ENCODE measurements around the gene FAM222A. TPM values are rescaled to one million over a fixed set of nuclear protein-coding genes. Genes with fewer than 3 reads are reported as not detected.

The FAM222A gene
- total RNA-seq (2014; rRNA removed; shearing (Covaris generic)), result 0.68 and 1.2 TPM in 2 replicates

- DNase-seq (ENCODE audit: low spot score), result peak; percentile 89
These were observed at the start of gene FAM222A for GRCh38 chr12:109713187-109714070. FAM222A (plus strand) TSS chr12:109713825; CDS start chr12:109744147, 30,322 bp downstream.

- no peak for DNase-seq (ENCODE audit: low spot score)
These were observed 49.2 kb upstream of the FAM222A start for GRCh38 chr12:109664402-109664801.

DNA sequence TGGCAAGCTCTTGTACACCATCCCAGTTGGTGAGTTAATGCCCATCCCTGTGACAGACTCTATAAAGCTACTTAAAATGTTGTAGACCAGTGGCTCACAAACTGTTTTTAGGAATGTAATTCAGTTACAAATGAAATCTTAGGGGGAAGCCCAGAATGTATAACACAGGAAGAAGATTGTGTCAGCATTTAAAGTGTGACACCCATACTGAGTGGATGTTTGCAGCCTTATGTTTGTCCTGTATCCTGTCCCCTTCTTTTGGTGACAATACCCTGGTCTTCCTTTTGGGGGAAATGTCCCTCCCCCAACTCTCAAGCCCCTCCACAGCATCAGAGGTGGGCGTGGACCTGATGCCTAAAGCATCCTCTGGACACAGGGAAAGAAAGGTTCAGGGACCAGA is 47.6 kb upstream of the FAM222A start:
- no peak for DNase-seq (ENCODE audit: low spot score)

DNA sequence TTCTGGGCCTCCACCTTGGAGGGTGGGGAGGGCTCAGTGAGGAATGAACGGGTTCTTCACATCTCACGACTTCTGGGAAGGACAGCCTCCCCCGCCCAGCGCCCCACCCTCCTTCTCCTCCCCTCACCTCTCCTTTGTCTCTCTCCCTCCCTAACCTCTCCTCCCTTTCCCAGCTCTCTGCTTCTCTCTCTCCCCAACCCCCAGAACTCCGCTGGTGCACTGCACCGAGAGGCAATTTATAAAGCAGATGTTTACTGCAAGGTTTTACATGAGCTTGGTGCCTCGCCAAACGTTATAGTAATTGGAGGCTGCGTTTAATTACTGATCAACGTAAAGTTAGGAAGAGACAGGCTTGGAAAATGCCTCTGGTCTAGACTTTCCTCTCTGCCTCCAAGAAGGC is 42.9 kb upstream of the FAM222A start:
- no peak for DNase-seq (ENCODE audit: low spot score)

- no peak for DNase-seq (ENCODE audit: low spot score)
These were observed 42.1 kb upstream of the FAM222A start for GRCh38 chr12:109671502-109671901.

- DNase-seq (ENCODE audit: low spot score), result no peak
These were observed 40.2 kb upstream of the FAM222A start for GRCh38 chr12:109673379-109673778.

- DNase-seq (ENCODE audit: low spot score), result no peak
These were observed 39.7 kb upstream of the FAM222A start for GRCh38 chr12:109673884-109674283.

- no peak for DNase-seq (ENCODE audit: low spot score)
These were observed 38.2 kb upstream of the FAM222A start for GRCh38 chr12:109675411-109675810.

GRCh38 chr12:109677279-109677691 is 36.3 kb upstream of the FAM222A start:
- DNase-seq (ENCODE audit: low spot score), result no peak

DNA sequence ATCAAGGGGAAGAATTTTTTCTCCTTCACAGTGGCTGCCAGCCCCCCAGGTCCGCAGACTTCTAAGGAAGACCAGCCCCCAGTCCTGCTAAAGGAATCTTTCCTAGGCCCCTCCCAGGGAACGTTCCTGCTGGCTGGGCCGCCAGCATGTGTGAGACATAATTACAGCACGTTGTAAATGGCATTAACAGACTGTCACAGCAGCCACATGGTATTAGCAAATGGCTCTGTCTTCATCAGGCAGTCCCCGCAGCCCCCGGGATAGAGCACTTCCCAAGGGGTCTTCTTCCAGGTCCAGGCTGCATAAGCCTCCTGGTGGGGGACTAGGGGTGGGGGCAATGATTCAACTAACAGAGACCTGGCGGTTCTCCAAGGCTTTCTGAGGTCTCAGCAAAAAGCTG is 34.9 kb upstream of the FAM222A start:
- DNase-seq (ENCODE audit: low spot score), result no peak

- no peak for DNase-seq (ENCODE audit: low spot score)
These were observed 33.9 kb upstream of the FAM222A start for GRCh38 chr12:109679501-109680263.

DNA sequence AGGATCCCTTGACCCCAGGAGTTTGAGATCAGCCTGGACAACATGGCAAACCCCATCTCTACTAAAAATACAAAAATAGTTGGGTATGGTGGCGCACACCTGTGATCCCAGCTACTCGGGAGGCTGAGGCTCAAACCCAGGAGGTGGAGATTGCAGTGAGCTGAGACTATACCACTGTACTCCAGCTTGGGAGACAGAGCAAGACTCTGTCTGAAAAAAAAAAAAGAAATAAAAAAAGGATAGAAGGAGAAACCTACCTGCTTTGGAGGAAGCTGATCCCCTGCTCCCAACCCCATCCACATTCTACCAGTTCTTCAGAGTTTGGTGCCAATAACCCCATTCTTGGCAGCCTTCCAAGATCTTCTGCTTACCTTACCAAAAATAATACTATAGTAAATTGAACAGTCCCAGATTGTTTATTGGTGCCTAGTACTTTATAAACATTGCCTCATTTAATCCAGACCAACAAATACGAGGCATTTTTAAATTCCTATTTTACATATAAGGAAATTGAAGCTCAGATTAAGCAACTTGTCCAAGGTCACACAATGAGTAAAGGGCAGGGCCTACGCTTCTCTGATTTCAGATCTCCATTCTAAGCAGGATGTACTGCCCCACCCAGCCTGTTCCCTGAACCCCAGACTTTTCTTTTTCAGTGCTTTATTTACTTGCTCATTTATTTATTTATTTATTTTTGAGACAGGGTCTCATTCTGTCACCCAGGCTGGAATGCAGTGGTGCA is 33.2 kb upstream of the FAM222A start:
- no peak for DNase-seq (ENCODE audit: low spot score)

DNA sequence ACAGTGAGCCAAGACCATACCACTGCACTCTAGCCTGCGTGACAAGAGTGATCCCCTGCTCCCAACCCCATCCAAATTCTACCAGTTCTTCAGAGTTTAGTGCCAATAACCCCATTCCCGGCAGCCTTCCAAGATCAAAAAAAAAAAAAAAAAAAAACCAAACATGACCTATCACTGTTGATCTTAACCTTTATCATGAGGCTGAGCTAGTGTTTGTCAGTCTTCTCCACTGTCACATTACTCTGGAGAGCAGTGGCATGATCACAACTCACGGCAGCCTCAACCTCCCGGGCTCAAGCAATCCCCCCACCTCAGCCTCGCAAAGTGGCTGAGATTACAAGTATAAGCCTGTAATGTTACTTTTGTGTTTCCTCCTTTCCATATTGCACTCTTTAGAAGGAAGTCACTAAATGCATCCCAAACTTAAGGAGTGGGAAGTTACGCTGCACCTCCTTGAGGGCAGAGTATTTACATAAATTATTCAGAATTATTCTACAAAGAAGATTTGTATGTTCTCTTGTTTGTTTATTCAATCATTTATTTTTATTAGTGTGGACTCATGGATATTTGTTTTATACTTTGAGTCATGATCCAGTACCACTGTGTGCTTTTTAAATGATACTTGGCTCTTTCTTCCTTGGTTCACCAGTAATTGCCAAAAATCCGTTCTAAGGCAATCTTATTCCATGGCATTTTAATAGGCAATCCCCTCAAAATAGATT is 31.5 kb upstream of the FAM222A start:
- no peak for DNase-seq (ENCODE audit: low spot score)

DNA sequence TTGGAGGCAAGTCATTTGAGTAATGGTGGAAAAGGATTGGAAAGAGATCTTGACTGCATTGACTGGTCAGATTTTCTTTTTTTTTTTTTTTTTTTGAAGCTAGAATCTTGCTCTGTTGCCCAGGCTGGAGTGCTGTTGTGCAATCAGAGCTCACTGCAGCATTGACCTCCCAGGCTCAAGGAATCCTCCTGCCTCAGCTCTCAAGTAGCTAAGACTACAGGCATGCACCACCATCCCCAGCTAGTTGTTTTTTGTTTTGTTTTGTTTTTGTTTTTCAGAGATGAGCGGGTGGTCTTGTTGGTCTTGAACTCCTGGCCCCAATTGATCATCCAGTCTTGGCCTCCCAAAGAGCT is 30.9 kb upstream of the FAM222A start:
- DNase-seq (ENCODE audit: low spot score), result no peak

DNA sequence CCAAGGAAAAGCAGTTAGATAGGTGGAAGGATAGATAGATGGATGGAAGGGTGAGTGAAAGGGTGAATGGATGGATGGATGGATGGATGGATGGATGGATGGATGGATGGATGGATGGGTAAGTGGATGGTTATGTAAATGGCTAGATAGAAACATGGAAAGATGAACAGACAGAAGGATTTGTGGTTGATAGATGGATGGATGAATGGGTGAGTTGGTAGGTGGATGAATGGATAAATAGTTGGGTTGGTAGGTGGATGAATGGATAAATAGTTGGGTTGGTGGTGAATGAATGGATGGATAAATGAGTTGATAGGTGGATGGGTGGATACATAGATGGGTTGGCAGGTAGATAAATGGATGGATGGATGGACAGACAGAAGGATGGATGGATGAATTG is 30.3 kb upstream of the FAM222A start:
- no peak for DNase-seq (ENCODE audit: low spot score)

GRCh38 chr12:109685574-109686447 is 27.8 kb upstream of the FAM222A start:
- DNase-seq (ENCODE audit: low spot score), result no peak

- DNase-seq (ENCODE audit: low spot score), result no peak
These were observed 27.1 kb upstream of the FAM222A start for GRCh38 chr12:109686523-109686922.

- DNase-seq (ENCODE audit: low spot score), result no peak
These were observed 26.4 kb upstream of the FAM222A start for GRCh38 chr12:109687250-109687649.

DNA sequence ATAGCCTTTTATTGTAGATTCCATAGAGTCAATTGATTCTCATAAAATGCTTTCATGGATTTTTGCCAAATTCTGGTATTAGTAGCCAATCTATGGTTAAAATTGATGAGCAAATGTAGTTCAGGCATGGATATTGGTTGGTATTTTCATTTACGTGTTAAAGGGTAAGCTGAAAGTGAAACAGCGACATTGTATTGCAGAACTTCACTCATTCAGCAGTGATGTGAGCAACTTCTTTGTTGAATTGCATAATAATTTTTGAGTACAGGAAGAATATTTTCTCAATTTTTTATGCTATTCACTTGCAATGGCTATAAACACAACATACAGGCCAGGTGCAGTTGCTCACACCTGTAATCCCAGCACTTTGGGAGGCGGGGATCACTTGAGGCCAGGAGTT is 24.2 kb upstream of the FAM222A start:
- DNase-seq (ENCODE audit: low spot score), result no peak

DNA sequence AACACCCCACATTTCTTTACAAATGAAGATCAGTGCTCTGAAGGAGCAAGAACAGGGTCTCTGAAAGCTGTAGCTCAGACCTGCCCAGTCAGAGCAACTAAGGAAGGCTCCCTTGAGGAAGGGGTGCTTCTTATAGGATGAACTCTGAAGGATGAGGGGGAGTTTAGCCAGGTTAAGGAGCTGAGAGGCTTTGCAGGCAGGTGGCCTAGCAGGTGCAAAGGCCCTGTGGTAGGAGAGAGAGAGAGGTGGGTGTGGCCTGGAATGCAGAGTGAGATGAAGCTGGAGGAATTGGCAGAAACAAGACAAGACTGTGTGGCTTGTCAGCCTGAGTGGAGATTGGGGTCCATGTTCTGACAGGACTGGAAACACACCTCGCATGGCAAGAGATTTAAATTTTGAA is 20.5 kb upstream of the FAM222A start:
- DNase-seq (ENCODE audit: low spot score), result no peak
